CD14-positive monocyte (primary cell): ENCODE measurements around the gene CHRM5. TPM values are rescaled to one million over a fixed set of nuclear protein-coding genes. Genes with fewer than 3 reads are reported as not detected.

Source experiments
- DNase-seq, 3 donors: peaks; one replicate each; pipeline ENCODE4 v3.0.0-alpha.2; 2011 to 2022
- H2AFZ ChIP-seq: 2 replicates; pipeline ENCODE4 v1.6.0; 2012; ENCODE audit warnings: mild to moderate bottlenecking, low read depth, low read length, inconsistent platforms; ENCODE audit not compliant: insufficient read depth, poor library complexity, severe bottlenecking
- H3K27ac ChIP-seq, 2 donors: 1 replicate in 1 of 2; 2 replicates in 1 of 2; pipeline ENCODE4 v1.5.1; 2012 to 2013; ENCODE audit warnings: low read length in 2 of 2, control low read depth in 1 of 2, inconsistent platforms in 1 of 2, low read depth in 1 of 2, mild to moderate bottlenecking in 1 of 2
- H3K27me3 ChIP-seq, 2 donors: one replicate each; pipeline versions ENCODE4 v1.6.0 to v1.6.1; 2011 to 2013; ENCODE audit warnings: low read length in 2 of 2; ENCODE audit not compliant: control insufficient read depth in 2 of 2, insufficient read depth in 2 of 2
- H3K36me3 ChIP-seq, 2 donors: replicated peaks in 1 of 2; 1 replicate in 1 of 2; 2 replicates in 1 of 2; pipeline versions ENCODE4 v1.5.1 to v1.6.1; 2012 to 2013; ENCODE audit warnings: low read length in 2 of 2, control low read depth in 1 of 2, inconsistent platforms in 1 of 2, mild to moderate bottlenecking in 1 of 2; ENCODE audit not compliant: insufficient read depth in 2 of 2, control insufficient read depth in 1 of 2
- H3K4me1 ChIP-seq, 2 donors: 1 replicate in 1 of 2; 2 replicates in 1 of 2; pipeline versions ENCODE4 v1.5.1 to v1.6.1; 2012 to 2013; ENCODE audit warnings: low read length in 2 of 2, control low read depth in 1 of 2, inconsistent platforms in 1 of 2, mild to moderate bottlenecking in 1 of 2, moderate library complexity in 1 of 2; ENCODE audit not compliant: insufficient read depth in 2 of 2, control insufficient read depth in 1 of 2
- H3K4me2 ChIP-seq: replicated peaks from 2 replicates; pipeline ENCODE3; 2012; ENCODE audit warnings: low read length, moderate library complexity, mild to moderate bottlenecking; ENCODE audit not compliant: poor library complexity, severe bottlenecking; ENCODE audit errors: extremely low read depth
- H3K4me3 ChIP-seq, 3 experiments: fragments of 200-600 bp in 1 of 3; sonication (generic) in 1 of 3; replicated peaks in 1 of 3; 1 replicate in 2 of 3; 2 replicates in 1 of 3; pipeline ENCODE4 v1.5.1; 2011 to 2013; ENCODE audit warnings: low read length in 3 of 3, mild to moderate bottlenecking in 3 of 3, control low read depth in 2 of 3, low read depth in 2 of 3, inconsistent platforms in 1 of 3, moderate library complexity in 1 of 3
- H3K79me2 ChIP-seq: 2 replicates; pipeline ENCODE4 v1.6.0; 2012; ENCODE audit warnings: mild to moderate bottlenecking, control low read depth, inconsistent platforms, low read length, moderate library complexity; ENCODE audit not compliant: insufficient read depth
- H3K9ac ChIP-seq: 2 replicates; pipeline ENCODE4 v1.6.0; 2017; ENCODE audit warnings: low read length, mild to moderate bottlenecking; ENCODE audit not compliant: insufficient read depth, poor library complexity, severe bottlenecking
- H3K9me3 ChIP-seq, 2 donors: replicated peaks in 1 of 2; 1 replicate in 1 of 2; 2 replicates in 1 of 2; pipeline versions ENCODE4 v1.5.1 to v1.6.1; 2012 to 2013; ENCODE audit warnings: low read length in 2 of 2, control low read depth in 1 of 2; ENCODE audit not compliant: control insufficient read depth in 1 of 2, insufficient read depth in 1 of 2
- H4K20me1 ChIP-seq: 2 replicates; pipeline ENCODE4 v1.6.0; 2012; ENCODE audit warnings: mild to moderate bottlenecking, low read length, control low read depth, moderate library complexity; ENCODE audit not compliant: insufficient read depth
- H3K27ac Mint-ChIP-seq, 7 donors: one replicate each; pipeline ENCODE4 v1.8.0; 2020; ENCODE audit warnings: mild to moderate bottlenecking in 7 of 7, mixed read lengths in 7 of 7, moderate library complexity in 6 of 7, inconsistent platforms in 2 of 7
- H3K27me3 Mint-ChIP-seq, 3 donors: one replicate each; pipeline ENCODE4 v1.8.0; 2021 to 2022; ENCODE audit warnings: low read depth in 3 of 3, mild to moderate bottlenecking in 3 of 3, mixed read lengths in 3 of 3, moderate library complexity in 3 of 3, inconsistent platforms in 1 of 3
- H3K36me3 Mint-ChIP-seq, 2 donors: one replicate each; pipeline ENCODE4 v1.8.0; 2020; ENCODE audit warnings: mixed read lengths in 2 of 2, inconsistent platforms in 1 of 2, mild to moderate bottlenecking in 1 of 2
- H3K4me1 Mint-ChIP-seq: one replicate; pipeline ENCODE4 v1.8.0; 2020; ENCODE audit warnings: mild to moderate bottlenecking, mixed read lengths
- H3K4me3 Mint-ChIP-seq, 2 donors: one replicate each; pipeline ENCODE4 v1.8.0; 2020; ENCODE audit warnings: mild to moderate bottlenecking in 2 of 2, mixed read lengths in 2 of 2, moderate library complexity in 1 of 2
- H3K9me3 Mint-ChIP-seq, 7 donors: one replicate each; pipeline ENCODE4 v1.8.0; 2020 to 2022; ENCODE audit warnings: mixed read lengths in 7 of 7, mild to moderate bottlenecking in 6 of 7, moderate library complexity in 6 of 7, inconsistent platforms in 2 of 7
- CTCF ChIP-seq: fragments of 200-600 bp; IDR thresholded peaks from one replicate; pipeline ENCODE4 v1.8.0; 2022; ENCODE audit warnings: antibody characterized with exemption, mild to moderate bottlenecking
- WGBS: methylation state at CpG from one replicate; pipeline ENCODE4 v1.1.5; 2013; ENCODE audit warnings: missing lambda C conversion rate; ENCODE audit not compliant: insufficient coverage; 5-methylcytosine and 5-hydroxymethylcytosine counted together
- intact Hi-C, 2 donors: fragments of 100-400 bp; cut with micrococcal nuclease; formaldehyde crosslinking; loops; one replicate each; pipeline versions ENCODE4 v1.15.0 to v1.15.1; 2023
- polyA plus RNA-seq, 3 donors: library from polyadenylated mRNA; depleted of rRNA in 1 of 3; unstranded in 2 of 3; stranded (reverse) in 1 of 3; fragments of 300-500 nt in 2 of 3; fragments of >200 nt in 1 of 3; fragmentation: Illumina TruSeq in 2 of 3; gene quantifications; 1 replicate in 2 of 3; 2 replicates in 1 of 3; pipeline ENCODE4 v1.2.3, GENCODE V29; 2012 to 2021

The CHRM5 gene
- polyA plus RNA-seq, 3 donors: not detected

GRCh38 chr15:34046471-34047145 is 78.3 kb downstream of the CHRM5 start:
- H3K36me3 Mint-ChIP-seq: no peaks in the 10 kb centered on the region
- Histone ChIP-seq H3K27me3 (no peaks in the 10 kb centered on the region), H3K36me3 (no peaks in the 10 kb centered on the region), H3K9me3 (peaks cover 12 to 21% of the 10 kb centered on the region in 2 donors), H3K79me2 (no peaks in the 10 kb centered on the region), H3K27ac (no peak overlapping the region), H3K4me3 (no peak overlapping the region), H3K9ac (no peak overlapping the region), H4K20me1 (no peaks in the 10 kb centered on the region), H3K4me2 (no peak overlapping the region), H3K4me1 (no peaks in the 10 kb centered on the region), H2AFZ (no peak overlapping the region)
- H3K4me3 Mint-ChIP-seq: no peak overlapping the region
- H3K27me3 Mint-ChIP-seq: peaks cover 1 to 3% (median 2%) of the 10 kb centered on the region in 3 donors
- H3K27ac Mint-ChIP-seq: no peak overlapping the region
- DNase-seq: no peak
- TF ChIP-seq CTCF: no peak
- no peaks in the 10 kb centered on the region for H3K4me1 Mint-ChIP-seq
- H3K9me3 Mint-ChIP-seq: peaks cover 23 to 36% (median 29%) of the 10 kb centered on the region in 7 donors
- intact Hi-C loops: no loop called here
- WGBS: 88% methylated on average over 5 of the region's 16 CpGs

- 93% methylated on average over 5 of the region's 10 CpGs for WGBS
- no peak overlapping the region for H3K27ac ChIP-seq
- Mint-ChIP-seq H3K27me3 (peaks cover 0 to 6% (median 1%) of the 10 kb centered on the region in 3 donors), H3K27ac (no peak overlapping the region), H3K9me3 (peaks cover 26 to 43% (median 33%) of the 10 kb centered on the region in 7 donors), H3K36me3 (no peaks in the 10 kb centered on the region), H3K4me3 (no peak overlapping the region), H3K4me1 (no peaks in the 10 kb centered on the region)
- no peaks in the 10 kb centered on the region for H3K4me1 ChIP-seq
- no peak overlapping the region for H3K9ac ChIP-seq
- no peak for TF ChIP-seq CTCF
- H2AFZ ChIP-seq: no peak overlapping the region
- H3K79me2 ChIP-seq: no peaks in the 10 kb centered on the region
- DNase-seq: no peak
- no peaks in the 10 kb centered on the region for H3K36me3 ChIP-seq
- H4K20me1 ChIP-seq: no peaks in the 10 kb centered on the region
- H3K4me2 ChIP-seq: no peak overlapping the region
- H3K27me3 ChIP-seq: no peaks in the 10 kb centered on the region
- intact Hi-C loops: no loop called here
- no peak overlapping the region for H3K4me3 ChIP-seq
- H3K9me3 ChIP-seq: peaks cover 12 to 21% of the 10 kb centered on the region in 2 donors
These were observed 79.8 kb downstream of the CHRM5 start for GRCh38 chr15:34047893-34048775.
